ENCODE results near the gene QARS1. TPM values are rescaled to one million over a fixed set of nuclear protein-coding genes. Genes with fewer than 3 reads are reported as not detected.

Gene QARS1
- total and polyA plus RNA-seq, 10 of the 15 experiments (the other 5 are each of a cell fraction or from before 2014, with no cell fraction given), result 168 to 476 (median 318) TPM

- TF ChIP-seq E2F8 (IDR thresholded peaks at IDR 0.05; ENCODE audit: low read depth, partially characterized antibody) (no peak), MLLT1 (IDR thresholded peaks at IDR 0.05) (no peak), SP1 (IDR thresholded peaks at IDR 0.05; ENCODE audit: low read depth, low read length) (peak; percentile 19), KDM1A (IDR thresholded peaks at IDR 0.05; ENCODE audit: borderline replicate concordance) (no peak), TCF12 (IDR thresholded peaks at IDR 0.05; ENCODE audit: low read depth, low read length) (peak; percentile 34; the same call in 1 of the 2 replicates), GATAD2B (conservative IDR thresholded peaks at IDR 0.05; ENCODE audit: low read depth) (peak; percentile 89), RBBP5 (conservative IDR thresholded peaks at IDR 0.05) (no peak), TBL1XR1 (IDR thresholded peaks at IDR 0.05; ENCODE audit: low read depth, low read length) (0 out of 2 replicates have a peak, but pooled peaks have one; percentile 41), NFYA (IDR thresholded peaks at IDR 0.05; ENCODE audit: borderline replicate concordance, low read depth, low read length) (no peak), SMAD5 (IDR thresholded peaks at IDR 0.05; ENCODE audit: low read depth) (peak; percentile 67; the same call in 1 of the 2 replicates), NBN (IDR thresholded peaks at IDR 0.05) (0 out of 2 replicates have a peak, but pooled peaks have one; percentile 44), HCFC1 (IDR thresholded peaks at IDR 0.05; ENCODE audit: low read length) (peak; percentile 75), PML (IDR thresholded peaks at IDR 0.05; ENCODE audit: low read length) (0 out of 2 replicates have a peak, but pooled peaks have one; percentile 62), IRF5 (IDR thresholded peaks at IDR 0.05; ENCODE audit: borderline replicate concordance) (no peak), SMC3 (IDR thresholded peaks at IDR 0.05; ENCODE audit: borderline replicate concordance, low read length) (no peak), POLR2AphosphoS2 (IDR thresholded peaks at IDR 0.05; ENCODE audit: low read depth, low read length) (peak; percentile 69), CEBPB (IDR thresholded peaks at IDR 0.05; ENCODE audit: borderline replicate concordance in 1 of 2, low read depth in 2 of 2, low read length in 2 of 2) (no peak), HDAC6 (IDR thresholded peaks at IDR 0.05; ENCODE audit: unreplicated experiment) (no peak), STAT1 (conservative IDR thresholded peaks at IDR 0.05) (0 out of 2 replicates have a peak, but pooled peaks have one; percentile 58), USF2 (IDR thresholded peaks at IDR 0.05; ENCODE audit: borderline replicate concordance, low read depth, low read length) (no peak)
- TF ChIP-seq, protein P1, sequence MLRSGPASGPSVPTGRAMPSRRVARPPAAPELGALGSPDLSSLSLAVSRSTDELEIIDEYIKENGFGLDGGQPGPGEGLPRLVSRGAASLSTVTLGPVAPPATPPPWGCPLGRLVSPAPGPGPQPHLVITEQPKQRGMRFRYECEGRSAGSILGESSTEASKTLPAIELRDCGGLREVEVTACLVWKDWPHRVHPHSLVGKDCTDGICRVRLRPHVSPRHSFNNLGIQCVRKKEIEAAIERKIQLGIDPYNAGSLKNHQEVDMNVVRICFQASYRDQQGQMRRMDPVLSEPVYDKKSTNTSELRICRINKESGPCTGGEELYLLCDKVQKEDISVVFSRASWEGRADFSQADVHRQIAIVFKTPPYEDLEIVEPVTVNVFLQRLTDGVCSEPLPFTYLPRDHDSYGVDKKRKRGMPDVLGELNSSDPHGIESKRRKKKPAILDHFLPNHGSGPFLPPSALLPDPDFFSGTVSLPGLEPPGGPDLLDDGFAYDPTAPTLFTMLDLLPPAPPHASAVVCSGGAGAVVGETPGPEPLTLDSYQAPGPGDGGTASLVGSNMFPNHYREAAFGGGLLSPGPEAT (IDR thresholded peaks at IDR 0.05; ENCODE audit: low read depth), result peak; percentile 55; the same call in 1 of the 2 replicates
Measured at GRCh38 chr3:49120438-49121131, 16.0 kb upstream of the QARS1 start, which contains the start of gene USP19 (continued).
